ENCODE results near the gene DNAJC1.
A peak's percentile ranks its signal among the peaks of the same experiment; 100 is the strongest.
"Not testable (repeated sequence)": the region's sequence is repeated elsewhere in the genome, so short reads cannot be mapped to it uniquely, and the experiment has no call there.

DNAJC1 gene

DNA sequence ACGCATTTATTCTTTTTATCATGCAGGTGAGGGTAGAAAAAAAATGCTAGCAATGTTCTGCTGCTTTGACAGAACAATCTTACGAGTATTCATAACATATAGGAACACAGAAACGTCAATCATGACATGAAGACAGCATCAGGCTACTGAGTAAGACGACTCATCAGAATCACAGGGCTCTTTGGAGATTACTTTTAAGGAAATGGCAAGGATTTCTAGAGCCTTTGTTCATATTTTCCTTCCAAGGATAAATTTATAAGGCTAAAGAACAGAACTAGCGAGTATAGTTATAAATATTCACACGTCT lies 39.8 kb upstream of the DNAJC1 start:
- Histone ChIP-seq H3K79me1 (ENCODE audit: low read length) (no peaks in the 10 kb centered on the region), H4K91ac (ENCODE audit: low read depth, low read length) (no peak overlapping the region), H2BK120ac (ENCODE audit: insufficient read depth, low read length, poor library complexity) (no peak overlapping the region), H3K23ac (ENCODE audit: low read length) (no peak overlapping the region), H3K27me3 (ENCODE audit: insufficient read depth, low read length) (no peaks in the 10 kb centered on the region), H3K18ac (ENCODE audit: low read length) (no peak overlapping the region), H3K4me1 (ENCODE audit: control insufficient read depth in 1 of 2, insufficient read depth in 2 of 2, low read length in 2 of 2) (peaks cover 0 to 3% of the 10 kb centered on the region in 2 experiments), H3K27ac (ENCODE audit: low read depth, low read length) (no peak overlapping the region), H2AFZ (ENCODE audit: insufficient read depth, low read length, poor library complexity) (no peak overlapping the region), H3K9ac (ENCODE audit: low read length) (no peak overlapping the region), H3K4me3 (ENCODE audit: low read depth, low read length) (no peak overlapping the region), H3K4me2 (ENCODE audit: low read length) (no peak overlapping the region), H3K36me3 (ENCODE audit: control insufficient read depth in 1 of 2, insufficient read depth in 2 of 2, low read length in 2 of 2) (no peaks in the 10 kb centered on the region), H3K9me3 (ENCODE audit: insufficient read depth, low read depth, low read length) (no peaks in the 10 kb centered on the region), H4K8ac (ENCODE audit: low read depth, low read length) (no peak overlapping the region), H3K14ac (ENCODE audit: low read length) (no peak overlapping the region), H2BK12ac (ENCODE audit: low read length) (no peak overlapping the region), H4K12ac (ENCODE audit: low read depth, low read length) (no peak overlapping the region), H3K4ac (ENCODE audit: low read depth, low read length) (no peak overlapping the region), H2BK5ac (ENCODE audit: low read depth, low read length, poor library complexity) (no peak overlapping the region), H2AK5ac (ENCODE audit: low read length) (no peak overlapping the region), H3K79me2 (ENCODE audit: control insufficient read depth, insufficient read depth, low read length, poor library complexity) (no peaks in the 10 kb centered on the region)
- no peak for DNase-seq
- WGBS (ENCODE audit: extremely low coverage, insufficient coverage, insufficient read length) = no CpG with 5 or more reads among the region's 6 CpGs

GRCh38 chr10:22042557-22043326 lies 39.2 kb upstream of the DNAJC1 start:
- H3K4ac ChIP-seq (ENCODE audit: low read depth, low read length) = no peak overlapping the region
- no peak overlapping the region for H2BK120ac ChIP-seq (ENCODE audit: insufficient read depth, low read length, poor library complexity)
- H2BK5ac ChIP-seq (ENCODE audit: low read depth, low read length, poor library complexity) = no peak overlapping the region
- H4K91ac ChIP-seq (ENCODE audit: low read depth, low read length) = no peak overlapping the region
- no peaks in the 10 kb centered on the region for H3K79me2 ChIP-seq (ENCODE audit: control insufficient read depth, insufficient read depth, low read length, poor library complexity)
- H3K4me1 ChIP-seq (ENCODE audit: control insufficient read depth in 1 of 2, insufficient read depth in 2 of 2, low read length in 2 of 2) = peaks cover 0 to 3% of the 10 kb centered on the region in 2 experiments
- H3K4me2 ChIP-seq (ENCODE audit: low read length) = peak overlapping the region; percentile 10
- no peak overlapping the region for H3K9ac ChIP-seq (ENCODE audit: low read length)
- H4K12ac ChIP-seq (ENCODE audit: low read depth, low read length) = no peak overlapping the region
- H3K36me3 ChIP-seq (ENCODE audit: control insufficient read depth in 1 of 2, insufficient read depth in 2 of 2, low read length in 2 of 2) = no peaks in the 10 kb centered on the region
- H3K4me3 ChIP-seq (ENCODE audit: low read depth, low read length) = no peak overlapping the region
- H4K8ac ChIP-seq (ENCODE audit: low read depth, low read length) = no peak overlapping the region
- no peak overlapping the region for H3K14ac ChIP-seq (ENCODE audit: low read length)
- H3K27ac ChIP-seq (ENCODE audit: low read depth, low read length) = no peak overlapping the region
- no peak overlapping the region for H2AK5ac ChIP-seq (ENCODE audit: low read length)
- WGBS (ENCODE audit: extremely low coverage, insufficient coverage, insufficient read length) = no CpG with 5 or more reads among the region's 8 CpGs
- H3K9me3 ChIP-seq (ENCODE audit: insufficient read depth, low read depth, low read length) = no peaks in the 10 kb centered on the region
- DNase-seq = no peak
- H3K79me1 ChIP-seq (ENCODE audit: low read length) = no peaks in the 10 kb centered on the region
- H2AFZ ChIP-seq (ENCODE audit: insufficient read depth, low read length, poor library complexity) = no peak overlapping the region
- H3K18ac ChIP-seq (ENCODE audit: low read length) = no peak overlapping the region
- H3K27me3 ChIP-seq (ENCODE audit: insufficient read depth, low read length) = no peaks in the 10 kb centered on the region
- H3K23ac ChIP-seq (ENCODE audit: low read length) = no peak overlapping the region
- no peak overlapping the region for H2BK12ac ChIP-seq (ENCODE audit: low read length)

- no peak overlapping the region for H4K12ac ChIP-seq (ENCODE audit: low read depth, low read length)
- no peak overlapping the region for H3K4ac ChIP-seq (ENCODE audit: low read depth, low read length)
- WGBS (ENCODE audit: extremely low coverage, insufficient coverage, insufficient read length) = no CpG with 5 or more reads among the region's 3 CpGs
- H3K36me3 ChIP-seq (ENCODE audit: control insufficient read depth in 1 of 2, insufficient read depth in 2 of 2, low read length in 2 of 2) = no peaks in the 10 kb centered on the region
- H3K9me3 ChIP-seq (ENCODE audit: insufficient read depth, low read depth, low read length) = no peaks in the 10 kb centered on the region
- no peak overlapping the region for H3K23ac ChIP-seq (ENCODE audit: low read length)
- no peak overlapping the region for H3K14ac ChIP-seq (ENCODE audit: low read length)
- H2BK5ac ChIP-seq (ENCODE audit: low read depth, low read length, poor library complexity) = no peak overlapping the region
- no peak overlapping the region for H3K9ac ChIP-seq (ENCODE audit: low read length)
- no peak overlapping the region for H2AFZ ChIP-seq (ENCODE audit: insufficient read depth, low read length, poor library complexity)
- H4K8ac ChIP-seq (ENCODE audit: low read depth, low read length) = no peak overlapping the region
- H2BK12ac ChIP-seq (ENCODE audit: low read length) = no peak overlapping the region
- H3K27ac ChIP-seq (ENCODE audit: low read depth, low read length) = no peak overlapping the region
- no peak overlapping the region for H3K4me2 ChIP-seq (ENCODE audit: low read length)
- H3K4me3 ChIP-seq (ENCODE audit: low read depth, low read length) = no peak overlapping the region
- H3K79me2 ChIP-seq (ENCODE audit: control insufficient read depth, insufficient read depth, low read length, poor library complexity) = no peaks in the 10 kb centered on the region
- H4K91ac ChIP-seq (ENCODE audit: low read depth, low read length) = no peak overlapping the region
- H3K4me1 ChIP-seq (ENCODE audit: control insufficient read depth in 1 of 2, insufficient read depth in 2 of 2, low read length in 2 of 2) = peaks cover 0 to 2% of the 10 kb centered on the region in 2 experiments
- no peak overlapping the region for H2BK120ac ChIP-seq (ENCODE audit: insufficient read depth, low read length, poor library complexity)
- no peaks in the 10 kb centered on the region for H3K79me1 ChIP-seq (ENCODE audit: low read length)
- H3K18ac ChIP-seq (ENCODE audit: low read length) = no peak overlapping the region
- DNase-seq = no peak
- H2AK5ac ChIP-seq (ENCODE audit: low read length) = no peak overlapping the region
- no peaks in the 10 kb centered on the region for H3K27me3 ChIP-seq (ENCODE audit: insufficient read depth, low read length)
These were observed 30.8 kb upstream of the DNAJC1 start for GRCh38 chr10:22034333-22034732.

- not testable (repeated sequence) for H2BK12ac ChIP-seq (ENCODE audit: low read length); H3K4ac ChIP-seq (ENCODE audit: low read depth, low read length); H4K91ac ChIP-seq (ENCODE audit: low read depth, low read length); H3K4me2 ChIP-seq (ENCODE audit: low read length); H3K79me2 ChIP-seq (ENCODE audit: control insufficient read depth, insufficient read depth, low read length, poor library complexity); H2BK5ac ChIP-seq (ENCODE audit: low read depth, low read length, poor library complexity); H4K12ac ChIP-seq (ENCODE audit: low read depth, low read length); H3K27ac ChIP-seq (ENCODE audit: low read depth, low read length); H3K4me1 ChIP-seq (ENCODE audit: control insufficient read depth in 1 of 2, insufficient read depth in 2 of 2, low read length in 2 of 2); H2AFZ ChIP-seq (ENCODE audit: insufficient read depth, low read length, poor library complexity); H3K14ac ChIP-seq (ENCODE audit: low read length); H3K9ac ChIP-seq (ENCODE audit: low read length); H3K23ac ChIP-seq (ENCODE audit: low read length); H2BK120ac ChIP-seq (ENCODE audit: insufficient read depth, low read length, poor library complexity); H3K4me3 ChIP-seq (ENCODE audit: low read depth, low read length); H3K36me3 ChIP-seq (ENCODE audit: control insufficient read depth in 1 of 2, insufficient read depth in 2 of 2, low read length in 2 of 2); H3K79me1 ChIP-seq (ENCODE audit: low read length); H3K9me3 ChIP-seq (ENCODE audit: insufficient read depth, low read depth, low read length); H2AK5ac ChIP-seq (ENCODE audit: low read length); H3K18ac ChIP-seq (ENCODE audit: low read length); H4K8ac ChIP-seq (ENCODE audit: low read depth, low read length); DNase-seq; H3K27me3 ChIP-seq (ENCODE audit: insufficient read depth, low read length)
- WGBS (ENCODE audit: extremely low coverage, insufficient coverage, insufficient read length) = no CpG with 5 or more reads among the region's 3 CpGs
These were observed 28.7 kb upstream of the DNAJC1 start for GRCh38 chr10:22032268-22032667.
